K562 treated with DMSO at 1 percent for 12 hours (cell line): ENCODE measurements around the gene METTL13. TPM values are rescaled to one million over a fixed set of nuclear protein-coding genes. Genes with fewer than 3 reads are reported as not detected.

Source experiments
- total RNA-seq: library from RNA; unstranded; fragments of 300-600 nt; gene quantifications from 2 replicates; pipeline ENCODE4 v1.2.3, GENCODE V29; 2022; ENCODE audit not compliant: insufficient read depth

METTL13 gene, protein sequence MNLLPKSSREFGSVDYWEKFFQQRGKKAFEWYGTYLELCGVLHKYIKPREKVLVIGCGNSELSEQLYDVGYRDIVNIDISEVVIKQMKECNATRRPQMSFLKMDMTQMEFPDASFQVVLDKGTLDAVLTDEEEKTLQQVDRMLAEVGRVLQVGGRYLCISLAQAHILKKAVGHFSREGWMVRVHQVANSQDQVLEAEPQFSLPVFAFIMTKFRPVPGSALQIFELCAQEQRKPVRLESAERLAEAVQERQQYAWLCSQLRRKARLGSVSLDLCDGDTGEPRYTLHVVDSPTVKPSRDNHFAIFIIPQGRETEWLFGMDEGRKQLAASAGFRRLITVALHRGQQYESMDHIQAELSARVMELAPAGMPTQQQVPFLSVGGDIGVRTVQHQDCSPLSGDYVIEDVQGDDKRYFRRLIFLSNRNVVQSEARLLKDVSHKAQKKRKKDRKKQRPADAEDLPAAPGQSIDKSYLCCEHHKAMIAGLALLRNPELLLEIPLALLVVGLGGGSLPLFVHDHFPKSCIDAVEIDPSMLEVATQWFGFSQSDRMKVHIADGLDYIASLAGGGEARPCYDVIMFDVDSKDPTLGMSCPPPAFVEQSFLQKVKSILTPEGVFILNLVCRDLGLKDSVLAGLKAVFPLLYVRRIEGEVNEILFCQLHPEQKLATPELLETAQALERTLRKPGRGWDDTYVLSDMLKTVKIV
- 25.6 and 38.3 TPM in 2 replicates for total RNA-seq

DNA sequence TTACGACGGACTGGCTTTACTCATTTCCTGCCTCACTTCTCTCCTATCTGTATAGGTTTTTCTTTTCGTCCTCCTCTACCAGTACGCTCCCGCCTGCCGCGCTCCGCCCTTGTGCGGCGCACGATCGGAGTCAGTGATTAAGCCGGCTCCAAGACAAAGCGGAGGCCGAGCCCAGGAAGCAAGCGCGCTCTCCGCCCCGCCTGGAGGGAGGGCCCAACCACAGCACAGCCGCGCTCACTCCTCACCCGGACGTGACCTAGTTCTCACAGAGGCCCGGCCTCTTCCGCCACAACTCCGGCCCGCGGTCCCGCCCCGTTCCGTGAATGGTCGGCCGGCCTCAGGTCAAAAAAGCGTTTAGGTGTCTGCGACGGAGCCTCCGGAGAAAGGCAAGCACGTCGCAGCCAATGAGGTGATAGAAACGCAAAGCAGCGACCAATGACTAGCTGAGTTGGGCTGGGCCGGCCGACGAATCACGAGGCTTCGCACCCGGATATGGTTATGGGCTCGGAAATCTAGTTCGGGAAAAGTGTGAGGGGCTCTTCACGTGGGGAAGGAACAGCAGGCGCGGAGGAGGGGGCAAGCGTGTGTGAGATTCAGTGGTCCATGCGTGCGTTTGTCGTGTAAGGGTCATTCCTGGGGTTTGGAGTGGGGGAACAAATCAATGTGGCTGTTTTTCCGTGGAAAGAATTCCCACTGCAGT, at the start of gene METTL13:
METTL13 (plus strand) TSS at position 485 of the 700 bp plus-strand sequence. CDS start 308 bp downstream, outside the sequence.

DNA sequence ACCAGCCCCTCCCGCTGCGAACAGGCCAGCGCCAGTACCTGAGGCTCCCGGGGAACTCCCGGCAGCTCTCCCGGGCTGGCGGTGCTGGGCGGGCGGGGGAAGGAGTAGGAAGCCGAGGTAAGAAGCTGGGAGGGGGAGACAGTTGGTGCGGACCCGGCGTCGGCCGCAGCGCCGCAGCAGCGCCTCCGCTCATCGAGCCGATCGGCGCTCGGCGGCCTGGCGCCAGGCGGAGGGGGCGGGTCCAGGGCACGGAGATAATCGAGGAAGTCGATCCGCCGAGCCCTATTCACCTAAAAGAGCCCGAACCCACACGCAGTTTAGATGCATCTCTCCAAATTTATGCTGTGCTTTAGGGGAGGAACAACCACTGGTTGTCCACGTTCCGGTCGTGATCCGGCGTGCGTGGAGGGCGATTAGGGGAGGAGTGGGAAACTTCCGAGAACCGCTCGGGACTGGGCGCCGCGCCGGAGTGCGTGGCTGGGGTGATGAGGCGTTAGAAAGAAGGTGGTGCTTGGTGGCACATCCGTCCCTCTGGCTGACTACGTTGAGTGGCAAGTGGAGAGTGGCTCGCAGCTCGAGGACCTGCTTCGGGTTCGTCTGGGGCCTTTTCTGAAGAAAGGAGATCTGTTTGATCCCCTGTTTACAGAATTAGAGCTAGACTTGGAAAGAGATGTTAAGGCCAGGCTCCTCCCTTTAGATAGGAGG, 39.4 kb upstream of the METTL13 start, which contains the start of gene VAMP4:
VAMP4 (minus strand) TSS at position 194 of the 705 bp plus-strand sequence. CDS start 3,651 bp downstream, outside the sequence.

DNA sequence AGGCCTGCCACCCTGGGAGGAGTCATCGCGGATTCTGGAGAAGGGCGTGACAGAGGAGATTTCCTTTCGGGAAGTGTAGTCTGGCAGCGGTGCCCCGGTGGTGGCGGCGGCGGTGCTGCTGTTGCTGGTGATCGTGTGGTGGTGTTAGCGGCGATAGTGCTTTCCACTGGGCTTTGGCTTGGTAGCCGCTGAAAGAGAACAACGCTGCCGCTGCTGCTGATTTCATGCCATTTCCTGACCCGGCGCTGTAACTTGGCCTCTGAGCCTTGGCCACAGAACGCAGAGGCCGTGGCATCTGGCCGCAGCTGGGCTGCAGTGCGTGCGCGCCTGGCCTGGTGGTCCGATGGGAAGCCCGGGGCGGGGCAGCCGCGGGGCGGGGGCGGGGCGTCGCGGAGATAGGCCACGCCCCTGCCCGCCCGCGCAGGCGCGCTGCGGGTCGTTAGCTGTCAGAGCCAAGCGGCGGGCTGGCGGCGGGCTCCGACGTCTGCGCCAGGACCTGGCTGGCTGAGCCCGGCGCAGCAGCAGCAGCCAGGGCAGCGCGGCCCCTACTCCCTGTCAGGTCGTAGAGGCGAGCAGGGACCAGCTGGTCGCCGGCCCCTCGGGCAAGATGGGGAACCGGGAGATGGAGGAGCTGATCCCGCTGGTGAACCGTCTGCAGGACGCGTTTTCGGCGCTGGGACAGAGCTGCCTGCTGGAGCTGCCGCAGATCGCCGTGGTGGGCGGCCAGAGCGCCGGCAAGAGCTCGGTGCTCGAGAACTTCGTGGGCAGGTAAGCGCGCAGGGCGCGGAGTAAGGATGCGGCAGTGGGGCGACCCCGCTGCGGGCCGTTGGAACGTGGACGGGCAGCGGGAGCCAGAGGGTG, 59.8 kb downstream of the METTL13 start, which contains the start of gene DNM3:
DNM3 (plus strand) TSS at position 449 of the 861 bp plus-strand sequence; CDS start at position 608, 159 bp downstream.

Other genes with a start within 250 kb of the METTL13 start
- not detected in 2 replicates for gene MYOCOS, start 159.4 kb upstream of the METTL13 start, total RNA-seq
- gene MYOC, start 129.0 kb upstream of the METTL13 start, total RNA-seq, result not detected in 2 replicates
- 4.8 and 13.4 TPM in 2 replicates for gene VAMP4, start 39.6 kb upstream of the METTL13 start, total RNA-seq
- 1.2 TPM in 1 of 2 replicates, not detected in the other for gene DNM3, start 59.8 kb downstream of the METTL13 start, total RNA-seq